Fibroblast of pulmonary artery (primary cell): ENCODE data around the gene C17orf113.

Experiments used
- DNase-seq: peaks from one replicate; pipeline ENCODE4 v3.0.0-alpha.2; 2010; ENCODE audit warnings: low read depth
- H3K4me3 ChIP-seq: replicated peaks from 2 replicates; pipeline ENCODE4 v1.5.1; 2011; ENCODE audit warnings: low read depth, mild to moderate bottlenecking, control low read depth, low read length, moderate library complexity
- TF ChIP-seq, protein P1 (sequence below): IDR thresholded peaks from 2 replicates; pipeline ENCODE4 v1.5.1; 2011; ENCODE audit warnings: mild to moderate bottlenecking, control low read depth, low read length, inconsistent platforms; ENCODE audit errors: missing control alignments

Gene C17orf113

GRCh38 chr17:42090964-42091790 is 40.8 kb upstream of the C17orf113 start:
- TF ChIP-seq, protein P1, sequence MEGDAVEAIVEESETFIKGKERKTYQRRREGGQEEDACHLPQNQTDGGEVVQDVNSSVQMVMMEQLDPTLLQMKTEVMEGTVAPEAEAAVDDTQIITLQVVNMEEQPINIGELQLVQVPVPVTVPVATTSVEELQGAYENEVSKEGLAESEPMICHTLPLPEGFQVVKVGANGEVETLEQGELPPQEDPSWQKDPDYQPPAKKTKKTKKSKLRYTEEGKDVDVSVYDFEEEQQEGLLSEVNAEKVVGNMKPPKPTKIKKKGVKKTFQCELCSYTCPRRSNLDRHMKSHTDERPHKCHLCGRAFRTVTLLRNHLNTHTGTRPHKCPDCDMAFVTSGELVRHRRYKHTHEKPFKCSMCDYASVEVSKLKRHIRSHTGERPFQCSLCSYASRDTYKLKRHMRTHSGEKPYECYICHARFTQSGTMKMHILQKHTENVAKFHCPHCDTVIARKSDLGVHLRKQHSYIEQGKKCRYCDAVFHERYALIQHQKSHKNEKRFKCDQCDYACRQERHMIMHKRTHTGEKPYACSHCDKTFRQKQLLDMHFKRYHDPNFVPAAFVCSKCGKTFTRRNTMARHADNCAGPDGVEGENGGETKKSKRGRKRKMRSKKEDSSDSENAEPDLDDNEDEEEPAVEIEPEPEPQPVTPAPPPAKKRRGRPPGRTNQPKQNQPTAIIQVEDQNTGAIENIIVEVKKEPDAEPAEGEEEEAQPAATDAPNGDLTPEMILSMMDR, result no peak
- H3K4me3 ChIP-seq, result no peak overlapping the region
- no peak for DNase-seq

GRCh38 chr17:42088736-42089135 is 38.3 kb upstream of the C17orf113 start:
- no peak overlapping the region for H3K4me3 ChIP-seq
- DNase-seq, result no peak
- TF ChIP-seq, protein P1, result no peak

GRCh38 chr17:42087736-42088705 is 37.6 kb upstream of the C17orf113 start:
- no peak for DNase-seq

DNA sequence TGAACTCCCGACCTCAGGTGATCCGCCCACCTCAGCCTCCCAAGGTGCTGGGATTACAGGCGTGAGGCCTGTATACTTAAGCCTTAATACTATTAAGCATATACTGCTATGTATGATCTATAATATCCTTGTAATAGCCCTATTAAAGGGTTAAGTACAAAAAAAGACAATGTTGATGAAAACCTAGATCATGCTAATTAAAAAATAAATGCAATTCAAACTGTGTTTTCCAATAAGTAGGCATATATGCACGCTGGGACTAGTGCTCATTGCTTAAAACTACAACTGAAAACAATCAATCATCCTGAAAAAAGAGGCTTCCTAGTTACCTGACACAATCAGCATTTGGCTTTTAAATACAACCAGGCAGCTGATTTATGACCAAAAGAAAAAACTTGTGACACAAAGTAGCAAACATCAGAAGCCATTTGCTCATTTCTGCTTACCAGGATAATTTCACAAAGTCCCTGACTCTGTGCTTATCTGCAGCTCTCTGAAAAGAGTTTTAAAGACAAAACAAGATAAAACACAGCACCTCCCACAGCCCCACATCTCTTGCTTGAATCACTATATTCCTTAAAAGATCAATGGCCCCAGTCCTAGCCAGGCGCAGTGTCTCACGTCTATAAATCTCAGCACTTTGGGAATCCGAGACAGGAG is 36.8 kb upstream of the C17orf113 start:
- TF ChIP-seq, protein P1, result no peak
- DNase-seq, result no peak
- no peak overlapping the region for H3K4me3 ChIP-seq

More at GRCh38 chr17:42087736-42088705, 37.6 kb upstream of the C17orf113 start:
- TF ChIP-seq, protein P1, result no peak
- no peak overlapping the region for H3K4me3 ChIP-seq

- DNase-seq, result no peak
- H3K4me3 ChIP-seq, result no peak overlapping the region
- TF ChIP-seq, protein P1, result no peak
These were observed 31.2 kb upstream of the C17orf113 start for GRCh38 chr17:42081516-42082129.

- TF ChIP-seq, protein P1, result no peak
- no peak for DNase-seq
- H3K4me3 ChIP-seq, result no peak overlapping the region
These were observed 29.1 kb upstream of the C17orf113 start for GRCh38 chr17:42079541-42079940.
